Activated gamma-delta T cell treated with anti-CD3 and anti-CD28 coated beads, Interleukin-2, amount 50 U/mL, for 16 hours (primary cell): ENCODE data around the gene PRKG1.
"Not testable (repeated sequence)": the region's sequence is repeated elsewhere in the genome, so short reads cannot be mapped to it uniquely, and the experiment has no call there.

ENCODE experiments used
- DNase-seq: peaks from one replicate; pipeline ENCODE4 v3.0.0-alpha.2; 2020; ENCODE audit warnings: low read depth

The PRKG1 gene

DNA sequence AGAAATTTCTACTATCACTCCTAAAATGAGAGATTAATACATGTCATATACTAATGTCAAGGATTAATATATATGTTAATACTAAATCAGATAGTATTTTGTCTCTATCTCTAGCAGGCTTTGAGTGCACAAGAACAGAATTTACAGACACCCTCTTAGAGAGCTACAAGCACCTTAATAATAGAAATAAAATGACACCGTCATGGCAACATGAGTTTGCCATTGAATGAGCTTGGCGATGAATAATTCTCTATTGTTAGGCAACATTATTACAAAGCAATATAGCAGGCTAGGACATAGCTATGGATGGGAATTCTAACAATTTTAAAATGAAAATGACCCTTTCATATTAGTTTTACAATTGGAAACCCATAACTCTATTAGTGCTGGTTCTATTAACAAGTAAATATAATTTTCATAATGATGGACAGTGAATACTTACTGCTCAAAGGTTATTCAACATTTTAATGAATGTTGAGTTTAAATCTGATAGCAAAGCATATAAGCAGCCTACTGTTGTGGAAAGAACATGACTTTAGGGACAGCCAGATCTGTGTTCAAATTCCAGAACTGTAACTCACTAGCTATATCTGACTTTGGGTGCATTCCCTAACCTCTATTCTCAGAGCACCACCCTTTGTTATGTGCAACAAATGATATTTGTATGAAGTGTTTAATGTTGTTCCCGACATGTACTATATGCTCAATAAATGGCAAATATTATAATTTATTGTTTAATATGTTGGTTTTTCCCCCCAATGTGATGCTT lies 1055.3 kb downstream of the PRKG1 start:
- DNase-seq: no peak

- DNase-seq: no peak
These were observed 1060.8 kb downstream of the PRKG1 start for GRCh38 chr10:52135101-52135500.

DNA sequence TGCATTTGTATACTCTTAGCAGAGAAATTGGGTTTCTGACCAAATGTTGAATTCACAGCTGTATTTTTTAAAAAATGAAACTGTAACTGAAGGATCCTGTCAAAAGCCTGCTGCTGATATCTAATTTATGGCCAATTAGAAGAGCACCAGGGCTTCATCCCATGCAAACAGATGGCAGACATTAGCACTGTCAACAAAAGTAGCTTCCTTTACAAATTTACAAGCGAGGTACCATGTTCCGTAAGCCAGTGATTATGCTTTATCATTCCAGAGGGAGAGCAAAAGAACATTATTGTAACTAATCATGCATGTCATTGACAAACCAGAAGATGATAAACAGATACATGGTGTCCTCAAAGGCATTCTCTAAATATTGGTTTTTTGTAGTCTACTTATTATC lies 1062.6 kb downstream of the PRKG1 start:
- no peak for DNase-seq

DNA sequence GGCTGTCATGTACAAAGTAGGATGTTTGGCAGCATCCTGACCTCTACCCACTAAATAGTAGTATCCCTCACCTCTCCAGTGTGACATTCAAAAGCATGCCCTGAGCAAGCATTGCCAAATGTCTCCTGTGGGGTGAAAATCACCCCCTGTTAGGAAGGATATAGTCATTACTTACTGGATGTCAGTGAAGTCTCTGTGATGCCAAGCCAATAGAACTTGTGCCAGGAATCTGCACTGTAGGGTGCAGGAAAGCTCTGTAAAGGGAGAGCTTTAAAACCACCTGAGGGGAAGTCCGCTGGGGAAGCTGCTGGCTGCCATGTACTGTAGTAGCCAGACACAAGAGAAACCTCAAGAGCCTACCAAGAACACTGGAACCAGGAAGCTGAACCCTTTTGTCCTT lies 1069.1 kb downstream of the PRKG1 start:
- DNase-seq: no peak

GRCh38 chr10:52145636-52146035 lies 1071.3 kb downstream of the PRKG1 start:
- DNase-seq: no peak

GRCh38 chr10:52146766-52147165 lies 1072.5 kb downstream of the PRKG1 start:
- DNase-seq: no peak

DNA sequence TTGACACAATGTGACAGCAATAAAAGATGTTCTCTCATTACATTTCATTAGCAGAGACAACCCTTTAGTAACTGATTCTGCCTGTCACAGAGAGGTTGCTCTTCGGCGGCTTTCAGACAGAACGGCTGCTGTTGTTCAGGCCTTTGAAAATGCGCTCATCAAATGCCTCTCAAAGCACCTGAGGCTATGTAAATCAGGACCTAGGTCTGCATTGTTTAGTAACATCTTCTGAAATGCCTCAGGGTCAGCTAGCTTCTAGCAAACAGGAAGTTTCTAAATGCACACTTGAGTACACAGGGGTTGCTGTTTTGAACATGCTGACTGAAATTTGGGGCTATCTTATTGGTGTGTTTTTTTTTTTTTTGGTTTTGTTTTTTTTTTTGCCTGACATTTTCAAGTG lies 1096.5 kb downstream of the PRKG1 start:
- no peak for DNase-seq

- no peak for DNase-seq
These were observed 1098.3 kb downstream of the PRKG1 start for GRCh38 chr10:52172581-52172980.

GRCh38 chr10:52185256-52185655 lies 1111.0 kb downstream of the PRKG1 start:
- no peak for DNase-seq

DNA sequence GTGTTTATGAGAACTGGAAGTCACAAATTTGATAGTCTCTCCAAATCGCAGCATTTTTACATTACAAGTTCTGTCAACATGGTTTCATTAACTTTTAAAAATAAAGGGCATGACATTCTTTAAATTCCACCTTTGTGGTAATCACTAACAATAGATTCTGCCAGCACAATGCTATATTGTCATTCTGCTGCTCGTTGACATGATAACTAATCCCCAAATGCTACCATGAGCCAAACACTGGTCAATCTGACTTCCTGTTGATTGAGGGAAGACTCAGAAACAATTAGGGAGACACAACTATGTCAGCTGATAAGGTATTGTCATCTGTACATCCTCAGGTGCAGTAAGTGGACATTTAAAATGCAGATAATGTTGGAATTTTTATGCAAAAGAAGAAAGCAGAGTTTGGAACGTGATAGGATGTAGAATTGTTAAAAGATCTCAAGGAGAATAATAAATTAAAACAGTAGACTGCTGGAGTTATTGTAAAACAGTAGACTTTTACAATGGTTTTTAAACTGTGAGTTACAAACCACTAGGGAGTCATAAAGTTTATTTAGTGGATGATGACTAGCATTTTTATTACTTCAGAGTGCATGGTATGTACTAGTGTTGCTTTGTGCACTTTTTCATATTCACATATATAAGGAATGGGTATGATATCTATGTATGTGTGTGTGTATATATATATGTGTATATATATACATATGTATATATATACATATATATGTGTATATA lies 1113.4 kb downstream of the PRKG1 start:
- DNase-seq: no peak

GRCh38 chr10:52191049-52191448 lies 1116.8 kb downstream of the PRKG1 start:
- no peak for DNase-seq

DNA sequence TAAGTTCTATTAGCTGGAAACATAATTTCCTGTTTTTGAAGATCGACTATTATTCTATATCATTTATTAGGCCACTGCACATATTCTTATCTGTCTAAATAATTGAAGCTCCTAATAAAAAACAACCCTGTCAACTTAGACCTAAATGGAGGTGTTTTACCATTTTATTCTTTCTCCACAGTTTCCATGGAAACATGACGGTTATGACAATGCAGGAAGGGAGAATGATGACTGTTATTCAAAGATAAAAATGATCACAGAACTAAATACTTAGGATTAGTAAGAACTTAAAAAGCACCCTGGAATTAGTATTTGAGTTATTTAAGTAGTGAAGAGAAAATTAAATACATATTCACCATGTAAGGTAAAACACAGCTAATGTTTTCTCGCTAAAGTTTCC lies 1119.9 kb downstream of the PRKG1 start:
- no peak for DNase-seq

- no peak for DNase-seq
These were observed 1120.4 kb downstream of the PRKG1 start for GRCh38 chr10:52194716-52195115.

DNA sequence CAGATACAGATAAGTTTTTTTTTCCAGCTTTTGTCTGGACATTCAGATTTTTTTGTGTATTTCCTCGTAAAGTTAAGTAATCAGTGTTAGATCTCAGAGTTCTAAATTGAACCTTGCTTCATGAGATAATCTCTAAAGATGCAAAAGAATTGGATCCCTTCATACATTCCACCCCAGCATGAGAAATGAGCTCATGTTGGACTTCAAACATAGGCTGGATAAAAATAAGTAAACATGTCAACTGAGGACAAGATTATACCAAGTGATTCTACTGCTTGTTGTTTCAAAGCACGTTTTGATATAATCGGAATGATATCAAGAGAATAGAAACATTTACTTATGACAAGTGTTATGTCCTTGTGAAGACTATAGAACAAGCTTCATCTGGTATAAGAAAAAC lies 1122.8 kb downstream of the PRKG1 start:
- no peak for DNase-seq

GRCh38 chr10:52198540-52198939 lies 1124.3 kb downstream of the PRKG1 start:
- no peak for DNase-seq

GRCh38 chr10:52204906-52205305 lies 1130.6 kb downstream of the PRKG1 start:
- DNase-seq: not testable (repeated sequence)

DNA sequence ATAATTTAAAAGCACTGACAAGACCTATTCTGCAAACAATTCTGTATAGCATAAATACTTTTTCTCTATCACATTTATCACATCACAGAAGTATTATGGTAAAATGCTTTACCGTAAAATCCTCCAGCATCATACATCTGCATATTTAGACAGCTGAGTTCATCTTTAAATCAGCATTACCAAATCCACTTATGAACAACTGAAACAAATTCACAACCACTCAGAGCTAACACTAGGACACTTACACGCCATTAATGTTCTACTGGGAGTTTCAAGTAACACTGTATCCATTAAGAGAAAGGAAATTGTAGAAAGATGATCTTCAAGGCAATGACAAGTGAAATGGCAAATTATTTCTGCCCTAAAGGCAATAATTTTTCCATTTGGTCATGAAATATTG lies 1134.1 kb downstream of the PRKG1 start:
- no peak for DNase-seq

GRCh38 chr10:52210161-52210560 lies 1135.9 kb downstream of the PRKG1 start:
- no peak for DNase-seq

DNA sequence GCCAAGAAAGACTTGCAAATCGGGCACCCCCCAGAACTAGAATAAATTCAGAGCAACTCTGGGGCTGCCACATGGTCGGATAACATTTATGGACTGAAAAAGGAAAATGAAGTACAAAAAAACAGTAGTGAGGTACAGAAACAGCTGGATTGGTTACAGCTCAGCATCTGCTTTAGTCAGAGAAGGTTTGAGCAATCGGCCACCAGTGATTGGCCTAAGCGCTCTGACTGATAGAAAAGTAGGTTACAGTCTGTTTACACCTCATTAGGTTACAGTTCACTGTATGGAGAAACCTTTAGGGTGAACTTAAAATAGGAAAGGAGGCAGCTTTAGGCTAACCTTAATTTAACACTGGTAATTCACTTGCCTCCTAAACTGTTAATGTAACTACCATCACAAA lies 1137.8 kb downstream of the PRKG1 start:
- DNase-seq: no peak

GRCh38 chr10:52212802-52213201 lies 1138.5 kb downstream of the PRKG1 start:
- DNase-seq: no peak

DNA sequence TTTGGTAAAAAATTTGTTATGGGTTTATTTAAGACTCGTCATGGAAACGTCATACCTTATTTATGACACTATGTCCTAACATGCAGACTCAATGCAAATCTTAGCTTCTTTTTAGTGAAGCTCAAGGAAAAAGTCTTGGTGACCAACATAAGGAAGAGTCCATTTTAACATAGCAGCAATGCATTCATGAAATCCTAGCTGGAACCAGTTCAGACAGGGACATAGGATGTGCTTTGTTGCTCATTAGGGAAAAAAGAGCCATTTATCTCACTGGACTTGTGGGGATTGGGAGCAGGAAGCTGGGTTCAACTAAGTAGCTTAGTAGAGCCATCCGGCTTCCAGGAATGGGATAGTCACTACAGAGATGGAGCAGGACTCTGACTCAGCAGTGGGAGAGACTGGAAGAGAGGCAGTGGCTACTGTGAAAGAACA lies 1139.0 kb downstream of the PRKG1 start:
- no peak for DNase-seq

- DNase-seq: peak; percentile 9
These were observed 1141.6 kb downstream of the PRKG1 start for GRCh38 chr10:52215745-52216361.

- no peak for DNase-seq
These were observed 1142.6 kb downstream of the PRKG1 start for GRCh38 chr10:52216852-52217251.
